Effector memory CD4-positive, alpha-beta T cell (primary cell): ENCODE data around the gene RABGEF1.
"Not testable (repeated sequence)": the region's sequence is repeated elsewhere in the genome, so short reads cannot be mapped to it uniquely, and the experiment has no call there.

Source experiments
- DNase-seq, 3 donors: peaks; one replicate each; pipeline ENCODE4 v3.0.0-alpha.2; 2020
- H3K27ac ChIP-seq: 2 replicates; pipeline ENCODE4 v1.7.0; 2013; ENCODE audit warnings: mild to moderate bottlenecking, low read length, moderate library complexity; ENCODE audit not compliant: insufficient read depth, poor library complexity, severe bottlenecking
- H3K27me3 ChIP-seq: replicated peaks from 2 replicates; pipeline ENCODE4 v1.7.0; 2013; ENCODE audit warnings: mild to moderate bottlenecking, low read length; ENCODE audit not compliant: insufficient read depth, control insufficient read depth, poor library complexity, severe bottlenecking
- H3K36me3 ChIP-seq: 2 replicates; pipeline ENCODE4 v1.7.0; 2013; ENCODE audit warnings: mild to moderate bottlenecking, low read length, moderate library complexity; ENCODE audit not compliant: control insufficient read depth, insufficient read depth
- H3K4me1 ChIP-seq: 2 replicates; pipeline ENCODE4 v1.7.0; 2013; ENCODE audit warnings: low read length, mild to moderate bottlenecking; ENCODE audit not compliant: control insufficient read depth, insufficient read depth, poor library complexity, severe bottlenecking
- H3K4me3 ChIP-seq: 2 replicates; pipeline ENCODE4 v1.7.0; 2013; ENCODE audit warnings: low read length, low read depth, mild to moderate bottlenecking; ENCODE audit not compliant: insufficient read depth, poor library complexity, severe bottlenecking
- H3K9me3 ChIP-seq: 2 replicates; pipeline ENCODE4 v1.7.0; 2013; ENCODE audit warnings: mild to moderate bottlenecking, low read length, moderate library complexity; ENCODE audit not compliant: control insufficient read depth

RABGEF1 gene

DNA sequence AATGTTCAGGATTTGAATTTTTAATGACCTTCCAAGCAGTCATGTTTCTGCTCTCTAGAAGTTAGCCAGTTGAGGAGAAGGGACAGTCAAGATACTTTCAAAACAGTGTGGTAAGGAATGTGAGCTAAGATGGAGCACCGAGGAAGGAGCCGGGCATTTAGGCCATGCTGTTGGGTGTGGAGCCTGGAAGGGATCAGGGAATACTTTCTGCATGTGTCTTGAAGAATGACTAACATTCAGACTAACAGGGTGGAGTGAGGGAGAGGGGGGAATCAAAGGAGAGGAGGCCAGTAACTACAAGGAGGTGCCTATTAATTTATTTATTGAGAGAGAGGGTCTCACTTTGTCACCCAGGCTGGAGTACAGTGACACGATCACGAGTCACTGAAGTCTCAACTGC is 1.8 kb downstream of the RABGEF1 start:
- DNase-seq, H3K36me3 ChIP-seq, H3K9me3 ChIP-seq, H3K27ac ChIP-seq, H3K27me3 ChIP-seq, H3K4me3 ChIP-seq: not testable (repeated sequence)
- H3K4me1 ChIP-seq, result peaks cover 10% of the 10 kb centered on the region

DNA sequence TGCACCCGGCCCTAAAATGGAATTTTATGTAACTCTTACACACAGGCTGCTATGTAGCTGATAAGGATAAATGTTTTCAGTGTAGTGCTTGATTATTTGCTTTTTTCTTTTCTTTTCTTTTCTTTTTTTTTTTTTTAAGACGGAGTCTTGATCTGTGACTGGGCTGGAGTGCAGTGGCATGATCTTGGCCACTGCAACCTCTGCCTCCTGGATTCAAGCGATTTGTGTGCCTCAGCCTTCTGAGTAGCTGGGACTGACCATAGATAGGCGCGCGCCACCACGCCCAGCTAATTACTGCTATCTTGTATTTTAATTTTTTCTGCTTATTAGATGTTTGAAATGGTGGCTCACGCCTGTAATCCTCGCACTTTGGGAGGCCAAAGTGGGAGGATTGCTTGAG is 3.4 kb downstream of the RABGEF1 start:
- no peak overlapping the region for H3K4me3 ChIP-seq
- no peaks in the 10 kb centered on the region for H3K9me3 ChIP-seq
- H3K27me3 ChIP-seq, result no peaks in the 10 kb centered on the region
- no peaks in the 10 kb centered on the region for H3K36me3 ChIP-seq
- DNase-seq, result no peak
- H3K4me1 ChIP-seq, result peaks cover 10% of the 10 kb centered on the region
- no peak overlapping the region for H3K27ac ChIP-seq

DNA sequence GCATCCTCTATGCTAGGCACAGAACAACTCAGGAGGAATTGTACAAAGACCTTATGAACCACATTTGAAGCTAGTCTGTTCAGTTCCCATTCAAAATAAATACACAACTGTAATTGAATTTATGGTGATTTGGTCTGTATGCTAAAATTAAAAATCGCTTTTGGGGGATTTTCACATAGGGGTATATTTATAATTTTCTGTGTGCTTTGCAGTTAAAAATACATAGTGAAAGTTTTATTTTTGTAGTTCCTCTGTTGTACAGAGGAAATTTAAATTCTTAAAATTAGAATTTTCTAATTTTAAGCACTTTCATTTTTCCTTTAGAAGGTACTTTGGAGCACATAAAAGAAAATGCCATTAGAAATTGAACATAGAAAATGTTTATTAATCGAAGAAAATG is 6.9 kb downstream of the RABGEF1 start:
- Histone ChIP-seq H3K27me3 (no peaks in the 10 kb centered on the region), H3K36me3 (no peaks in the 10 kb centered on the region), H3K27ac (no peak overlapping the region), H3K9me3 (no peaks in the 10 kb centered on the region), H3K4me1 (no peaks in the 10 kb centered on the region), H3K4me3 (no peak overlapping the region)
- no peak for DNase-seq

DNA sequence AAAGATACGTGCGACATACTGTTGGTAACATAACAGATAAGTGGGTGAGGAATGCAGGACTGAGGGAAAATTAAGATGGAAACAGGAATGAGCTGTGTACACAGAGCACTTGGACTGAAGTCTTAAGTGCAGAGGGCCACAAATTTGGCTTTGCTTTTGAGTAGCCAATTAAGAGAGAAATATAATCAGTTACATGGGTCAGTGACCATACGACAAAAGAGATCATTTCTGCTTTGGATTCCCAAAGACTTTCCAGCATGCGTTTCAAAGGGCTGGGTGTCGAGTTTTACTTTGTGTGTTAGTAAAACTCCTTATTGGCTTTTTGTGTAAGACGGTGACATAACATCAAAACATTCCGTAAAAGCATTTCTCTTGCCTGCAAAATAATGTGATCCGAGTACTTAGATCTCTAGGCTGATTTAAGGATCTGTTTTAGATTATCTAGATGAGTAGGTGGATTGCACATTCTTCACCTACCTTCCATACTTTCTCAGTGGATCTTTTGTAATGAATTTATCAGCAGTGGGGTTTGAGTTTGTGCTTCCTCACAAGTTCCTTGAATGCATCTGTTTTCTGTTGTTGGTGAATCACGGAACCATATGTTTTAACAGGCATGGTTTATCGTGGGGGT is 7.5 kb downstream of the RABGEF1 start:
- Histone ChIP-seq H3K27me3 (no peaks in the 10 kb centered on the region), H3K4me1 (no peaks in the 10 kb centered on the region), H3K9me3 (no peaks in the 10 kb centered on the region), H3K27ac (no peak overlapping the region), H3K4me3 (no peak overlapping the region), H3K36me3 (no peaks in the 10 kb centered on the region)
- DNase-seq, result no peak

DNA sequence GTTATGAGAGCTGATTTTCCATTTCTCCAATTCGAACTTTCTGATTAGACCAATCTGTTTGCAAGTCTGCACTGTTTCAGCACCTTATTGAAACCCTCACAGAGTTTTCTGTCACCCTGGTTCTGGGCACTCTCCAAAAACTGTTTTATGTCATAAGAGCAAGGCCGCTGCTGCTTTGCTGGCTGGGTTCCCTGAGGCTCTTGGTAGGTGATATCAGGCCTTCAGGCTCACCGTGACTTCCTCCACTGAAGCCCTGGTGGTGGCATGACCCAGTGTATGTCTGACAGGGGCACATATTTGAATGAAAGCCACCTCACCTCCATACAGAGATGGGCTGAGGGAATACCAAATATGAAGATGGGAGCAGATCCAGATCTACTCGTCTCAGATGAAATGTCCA is 8.3 kb downstream of the RABGEF1 start:
- DNase-seq, result no peak
- H3K27me3 ChIP-seq, result no peaks in the 10 kb centered on the region
- no peak overlapping the region for H3K4me3 ChIP-seq
- H3K9me3 ChIP-seq, result no peaks in the 10 kb centered on the region
- H3K27ac ChIP-seq, result no peak overlapping the region
- no peaks in the 10 kb centered on the region for H3K4me1 ChIP-seq
- no peaks in the 10 kb centered on the region for H3K36me3 ChIP-seq

DNA sequence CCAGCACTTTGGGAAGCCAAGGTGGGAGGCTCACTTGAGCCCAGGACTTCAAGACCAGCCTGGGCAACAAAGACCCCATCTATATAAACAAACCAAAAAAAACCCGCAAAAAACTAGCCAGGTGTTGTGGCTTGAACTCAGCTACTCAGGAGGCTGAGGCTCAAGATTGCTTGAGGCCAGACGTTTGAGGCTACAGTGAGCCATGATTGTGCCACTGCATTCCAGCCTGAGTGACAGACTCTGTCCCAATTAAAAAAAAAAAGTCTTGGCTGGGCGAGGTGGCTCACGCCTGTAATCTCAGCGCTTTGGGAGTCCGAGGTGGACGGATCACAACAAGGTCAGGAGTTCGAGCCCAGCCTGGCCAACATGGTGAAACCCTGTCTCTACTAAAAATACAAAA is 11.4 kb downstream of the RABGEF1 start:
- H3K27me3 ChIP-seq, result no peaks in the 10 kb centered on the region
- H3K36me3 ChIP-seq, result no peaks in the 10 kb centered on the region
- H3K4me1 ChIP-seq, result no peaks in the 10 kb centered on the region
- no peaks in the 10 kb centered on the region for H3K9me3 ChIP-seq
- no peak overlapping the region for H3K27ac ChIP-seq
- no peak overlapping the region for H3K4me3 ChIP-seq
- DNase-seq, result no peak

DNA sequence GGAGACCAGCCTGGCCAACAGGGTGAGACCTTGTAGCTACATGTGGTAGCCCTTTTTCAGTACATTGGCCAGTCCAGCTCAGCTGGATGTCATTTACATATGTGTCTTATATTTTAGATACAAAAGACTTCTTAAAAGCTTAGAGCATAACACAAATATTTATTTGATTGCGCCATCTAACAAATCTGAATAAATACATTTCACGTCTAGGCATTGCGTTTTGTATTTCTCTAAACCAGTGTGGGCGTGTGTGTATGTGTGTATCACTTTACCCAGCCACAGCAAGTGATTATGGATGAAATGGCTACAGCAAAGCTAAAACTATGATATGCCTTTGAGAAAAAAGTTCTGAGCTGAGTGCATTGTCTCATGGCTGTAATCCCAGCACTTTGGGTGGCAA is 14.0 kb downstream of the RABGEF1 start:
- H3K27me3 ChIP-seq, result no peaks in the 10 kb centered on the region
- no peaks in the 10 kb centered on the region for H3K9me3 ChIP-seq
- H3K4me1 ChIP-seq, result peaks cover 3% of the 10 kb centered on the region
- no peaks in the 10 kb centered on the region for H3K36me3 ChIP-seq
- H3K4me3 ChIP-seq, result no peak overlapping the region
- no peak for DNase-seq
- no peak overlapping the region for H3K27ac ChIP-seq

DNA sequence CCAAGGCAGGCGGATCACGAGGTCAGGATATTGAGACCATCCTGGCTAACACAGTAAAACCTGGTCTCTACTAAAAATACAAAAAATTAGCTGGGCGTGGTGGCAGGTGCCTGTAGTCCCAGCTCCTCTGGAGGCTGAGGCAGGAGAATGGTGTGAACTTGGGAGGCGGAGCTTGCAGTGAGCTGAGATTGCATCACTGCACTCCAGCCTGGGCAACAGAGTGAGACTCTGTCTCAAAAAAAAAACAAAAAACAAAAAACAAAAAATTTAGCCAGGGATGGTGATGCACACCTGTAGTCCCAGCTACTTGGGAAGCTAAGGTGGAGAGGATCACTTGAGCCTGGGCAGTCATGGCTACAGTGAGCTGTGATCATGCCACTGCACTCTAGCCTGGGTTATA is 14.5 kb downstream of the RABGEF1 start:
- not testable (repeated sequence) for H3K9me3 ChIP-seq, H3K36me3 ChIP-seq, DNase-seq, H3K27ac ChIP-seq, H3K4me3 ChIP-seq, H3K27me3 ChIP-seq, H3K4me1 ChIP-seq

DNA sequence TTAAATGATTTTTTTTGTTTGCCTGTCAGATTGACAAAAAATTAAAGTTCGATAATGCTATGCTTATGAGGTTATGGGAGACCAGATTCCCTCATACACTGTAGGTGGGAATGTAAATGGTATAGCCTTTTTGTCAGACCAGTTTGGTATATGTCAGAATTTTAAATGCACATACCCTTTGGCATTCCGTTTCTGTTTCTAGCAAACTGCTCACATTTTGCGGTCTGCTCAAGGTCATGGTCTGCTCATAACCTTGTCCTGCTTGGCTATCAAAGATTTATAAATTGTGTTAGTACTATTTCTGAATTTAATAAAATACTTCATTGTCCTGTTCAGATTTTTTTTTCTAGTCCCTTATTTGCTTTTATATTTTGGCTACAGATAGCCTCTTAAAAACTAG is 15.7 kb downstream of the RABGEF1 start:
- not testable (repeated sequence) for H3K4me3 ChIP-seq, H3K4me1 ChIP-seq, H3K27me3 ChIP-seq, H3K27ac ChIP-seq, H3K9me3 ChIP-seq, DNase-seq, H3K36me3 ChIP-seq

DNA sequence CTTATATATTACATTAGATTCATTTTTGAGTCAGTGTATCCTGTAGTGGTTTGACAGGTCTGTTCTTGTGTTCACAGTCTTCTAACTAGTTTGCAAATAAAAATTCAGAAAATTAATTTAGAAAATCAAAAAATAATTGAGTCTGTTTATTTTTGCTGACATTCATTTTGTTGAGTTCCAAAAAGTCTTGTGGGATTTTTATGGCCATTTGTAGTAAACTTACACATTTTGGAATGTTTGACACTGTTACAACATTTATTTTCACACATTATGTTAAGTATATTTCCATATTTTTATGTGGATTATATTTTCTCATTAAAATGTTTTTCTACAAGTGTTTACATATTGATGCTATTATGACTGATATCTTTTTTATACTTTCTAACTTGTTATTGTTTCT is 16.4 kb downstream of the RABGEF1 start:
- no peak overlapping the region for H3K4me3 ChIP-seq
- no peaks in the 10 kb centered on the region for H3K27me3 ChIP-seq
- DNase-seq, result no peak
- H3K27ac ChIP-seq, result no peak overlapping the region
- H3K9me3 ChIP-seq, result no peaks in the 10 kb centered on the region
- no peaks in the 10 kb centered on the region for H3K36me3 ChIP-seq
- peaks cover 3% of the 10 kb centered on the region for H3K4me1 ChIP-seq

DNA sequence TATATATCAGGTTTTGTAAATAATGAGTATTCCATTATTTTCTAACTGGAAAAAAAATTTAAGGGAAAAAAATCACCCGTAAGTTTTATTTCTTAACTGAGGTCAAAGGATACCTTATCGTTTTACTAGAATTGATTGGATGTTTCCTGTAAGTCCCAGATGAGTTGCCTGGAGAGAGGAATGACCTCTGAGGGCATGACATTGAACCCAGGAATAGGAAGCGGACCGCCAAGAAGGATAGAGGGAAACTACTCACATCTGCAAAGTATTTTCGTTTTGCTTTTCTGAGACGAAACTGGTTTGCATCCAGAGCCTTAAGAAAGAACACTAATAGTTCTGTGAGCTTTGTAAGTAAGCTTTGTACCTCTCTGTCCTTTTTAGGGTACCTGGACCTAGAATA is 17.4 kb downstream of the RABGEF1 start:
- Histone ChIP-seq H3K4me3 (no peak overlapping the region), H3K4me1 (peaks cover 3% of the 10 kb centered on the region), H3K27ac (no peak overlapping the region), H3K27me3 (no peaks in the 10 kb centered on the region), H3K9me3 (no peaks in the 10 kb centered on the region), H3K36me3 (no peaks in the 10 kb centered on the region)
- no peak for DNase-seq
